Measurements from ENCODE around the gene GNAI3.
A peak's percentile ranks its signal among the peaks of the same experiment; 100 is the strongest.
"Not testable (repeated sequence)": the region's sequence is repeated elsewhere in the genome, so short reads cannot be mapped to it uniquely, and the experiment has no call there.

GNAI3 gene

GRCh38 chr1:109660691-109661026, 112.2 kb downstream of the GNAI3 start:
- not testable (repeated sequence) for DNase-seq (ENCODE audit: low spot score)

DNA sequence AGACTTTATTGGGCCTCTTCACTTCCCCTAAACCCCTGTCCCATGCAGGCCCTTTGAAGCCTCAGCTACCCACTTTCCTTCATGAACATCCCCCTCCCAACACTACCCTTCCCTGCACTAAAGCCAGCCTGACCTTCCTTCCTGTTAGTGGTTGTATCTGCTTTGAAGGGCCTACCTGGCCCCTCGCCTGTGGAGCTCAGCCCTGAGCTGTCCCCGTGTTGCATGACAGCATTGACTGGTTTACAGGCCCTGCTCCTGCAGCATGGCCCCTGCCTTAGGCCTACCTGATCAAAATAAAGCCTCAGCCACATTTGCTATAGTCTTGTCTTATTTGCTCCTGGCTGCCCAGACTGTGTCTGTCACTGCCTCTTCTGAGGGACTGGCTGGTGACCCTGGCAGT, 113.0 kb downstream of the GNAI3 start:
- no peak for DNase-seq (ENCODE audit: low spot score)

DNA sequence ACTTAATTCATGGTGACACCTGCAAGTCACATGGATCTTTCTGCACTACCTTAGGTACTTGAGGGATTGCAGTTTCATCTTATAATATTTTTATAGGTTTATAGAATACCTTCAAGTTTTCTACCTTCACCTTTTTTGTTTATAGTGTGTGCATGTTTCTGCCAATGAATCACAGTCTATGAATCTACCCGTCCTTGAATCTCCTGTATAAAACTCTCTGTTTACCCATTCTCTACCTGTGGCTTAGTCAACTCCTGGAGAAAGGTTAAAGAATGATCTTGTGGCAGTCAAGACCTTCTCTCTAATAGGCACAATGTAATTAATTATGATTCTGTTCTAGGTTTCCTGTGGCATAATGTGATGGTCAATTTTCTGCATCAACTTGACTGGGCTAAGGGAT, 116.3 kb downstream of the GNAI3 start:
- DNase-seq (ENCODE audit: low spot score), result no peak

DNA sequence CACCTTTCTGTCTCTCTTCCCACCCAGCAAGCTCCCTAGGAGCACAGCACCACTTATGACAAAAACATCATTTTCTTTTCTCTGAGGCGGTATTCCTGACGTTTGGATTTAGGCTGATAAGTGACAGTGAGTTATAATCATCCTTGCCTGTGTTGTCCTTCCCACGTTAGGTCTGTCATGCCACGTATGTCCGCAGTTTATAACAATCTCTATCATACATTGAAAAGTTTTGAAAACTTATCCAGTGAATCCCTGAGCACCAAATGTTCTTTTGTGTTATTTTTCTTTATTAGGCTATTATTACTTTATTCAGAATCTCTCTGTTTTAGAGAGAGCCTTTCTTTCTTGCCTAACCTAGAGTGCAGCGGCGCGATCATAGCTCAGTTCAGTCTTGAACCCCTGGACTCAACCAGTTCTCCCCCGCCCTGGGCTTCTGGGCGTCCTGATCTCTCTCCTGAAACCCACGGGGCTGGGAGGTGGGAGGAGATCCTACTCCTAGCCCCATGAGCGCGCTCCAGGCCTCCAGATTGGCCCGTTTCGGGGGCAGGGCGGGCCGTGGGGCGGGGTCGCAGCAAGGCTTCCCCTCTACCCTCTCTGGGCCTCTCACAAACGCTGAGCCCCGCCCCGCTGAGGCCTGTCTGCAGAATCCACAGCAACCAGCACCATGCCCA, 119.2 kb downstream of the GNAI3 start, which contains the start of gene GSTM2:
GSTM2 (plus strand) TSS at position 606 of the 671 bp plus-strand sequence; CDS start at position 665, 59 bp downstream.
- DNase-seq (ENCODE audit: low spot score), result peak; percentile 93
